HG02610 (cell line): ENCODE results near the gene DDX43.
"Not testable (repeated sequence)": the region's sequence is repeated elsewhere in the genome, so short reads cannot be mapped to it uniquely, and the experiment has no call there.

Experiments
- ATAC-seq: cut with Tn5 transposase; IDR thresholded peaks from one replicate; pipeline ENCODE4 v1.9.1; 2021; ENCODE audit warnings: mild to moderate bottlenecking, moderate library complexity; ENCODE audit not compliant: unreplicated experiment

Gene DDX43

GRCh38 chr6:73394577-73395354 lies at the start of gene DDX43:
Gene DDX43, plus strand, starts transcription at chr6:73394828. Its CDS starts 78 bp downstream, at chr6:73394906.
- no peak for ATAC-seq

- no peak for ATAC-seq
These were observed 46.0 kb upstream of the DDX43 start for GRCh38 chr6:73348550-73349204.

GRCh38 chr6:73349311-73349710 lies 45.3 kb upstream of the DDX43 start:
- no peak for ATAC-seq

GRCh38 chr6:73353636-73354593 lies 40.7 kb upstream of the DDX43 start, which contains the start of gene DPPA5:
Gene DPPA5, minus strand, starts transcription at chr6:73354276. Its CDS starts 51 bp downstream, at chr6:73354225.
- no peak for ATAC-seq

- ATAC-seq, result no peak
These were observed 32.3 kb upstream of the DDX43 start, which contains the start of gene KHDC3L for GRCh38 chr6:73362358-73362757. Gene KHDC3L, plus strand, starts transcription at chr6:73362658. Its CDS starts 72 bp downstream, at chr6:73362730.

GRCh38 chr6:73362869-73363536 lies 31.6 kb upstream of the DDX43 start:
- ATAC-seq, result no peak

- no peak for ATAC-seq
These were observed 31.1 kb upstream of the DDX43 start for GRCh38 chr6:73363537-73363875.

GRCh38 chr6:73364121-73364520 lies 30.5 kb upstream of the DDX43 start:
- ATAC-seq, result no peak

- ATAC-seq, result no peak
These were observed 30.1 kb upstream of the DDX43 start for GRCh38 chr6:73364549-73364948.

- ATAC-seq, result no peak
These were observed 26.8 kb upstream of the DDX43 start for GRCh38 chr6:73367761-73368355.

GRCh38 chr6:73368675-73369074 lies 26.0 kb upstream of the DDX43 start:
- no peak for ATAC-seq

- no peak for ATAC-seq
These were observed 25.5 kb upstream of the DDX43 start for GRCh38 chr6:73369157-73369556.

GRCh38 chr6:73369563-73369962 lies 25.1 kb upstream of the DDX43 start, which contains the start of gene OOEP:
Gene OOEP, minus strand, starts transcription at chr6:73369897. Its CDS starts 105 bp downstream, at chr6:73369792.
- no peak for ATAC-seq

- ATAC-seq, result no peak
These were observed 22.6 kb upstream of the DDX43 start for GRCh38 chr6:73371984-73372383.

GRCh38 chr6:73372516-73372915 lies 22.1 kb upstream of the DDX43 start:
- no peak for ATAC-seq

- ATAC-seq, result no peak
These were observed 19.4 kb upstream of the DDX43 start for GRCh38 chr6:73375216-73375615.

GRCh38 chr6:73377225-73377624 lies 17.4 kb upstream of the DDX43 start:
- no peak for ATAC-seq

- ATAC-seq, result not testable (repeated sequence)
These were observed 13.1 kb upstream of the DDX43 start for GRCh38 chr6:73381531-73381930.

- ATAC-seq, result no peak
These were observed 12.0 kb upstream of the DDX43 start for GRCh38 chr6:73382462-73383113.

- ATAC-seq, result peak; percentile 23
These were observed 6.2 kb upstream of the DDX43 start for GRCh38 chr6:73388433-73388799.
